ENCODE measurements around the gene TM4SF4.

GRCh38 chr3:149437286-149437685 lies 37.2 kb upstream of the TM4SF4 start:
- TF ChIP-seq CTCF (optimal IDR thresholded peaks at IDR 0.05 in 1 of 3, IDR thresholded peaks at IDR 0.05 in 1 of 3, conservative IDR thresholded peaks at IDR 0.05 in 1 of 3; ENCODE audit: extremely low read depth in 1 of 3, insufficient read depth in 2 of 3, low read length in 3 of 3), result no peak
- no peak for TF ChIP-seq EZH2 (IDR thresholded peaks at IDR 0.05; ENCODE audit: low read length)

All from keratinocyte (primary cell).